HepG2 (cell line): Measurements from ENCODE around the gene IGFBP6. TPM values are rescaled to one million over a fixed set of nuclear protein-coding genes. Genes with fewer than 3 reads are reported as not detected.

Experiments used
- ATF4 ChIP-seq, 2 experiments: fragments of 450-650 bp in 1 of 2; sonication (generic) in 1 of 2; formaldehyde crosslinking; IDR thresholded peaks; 2 replicates each; pipeline versions ENCODE4 v1.5.0 to v1.8.0; 2020 to 2022; ENCODE audit warnings: mild to moderate bottlenecking in 1 of 2, missing genetic modification reagents in 1 of 2
- ATF7-NPFF ChIP-seq: sonication (generic); formaldehyde crosslinking; IDR thresholded peaks from 2 replicates; pipeline ENCODE4 v1.8.1; 2023; ENCODE audit warnings: mild to moderate bottlenecking, low read depth, missing genetic modification reagents, moderate library complexity
- ELF3 ChIP-seq: IDR thresholded peaks from 2 replicates; pipeline ENCODE4 v1.6.1; 2016; ENCODE audit warnings: missing genetic modification reagents, missing compliant biosample characterization
- HDAC2 ChIP-seq: sonication (generic); formaldehyde crosslinking; IDR thresholded peaks from 2 replicates; pipeline ENCODE4 v1.4.0; 2020; ENCODE audit warnings: missing genetic modification reagents
- HHEX ChIP-seq: IDR thresholded peaks from 2 replicates; pipeline ENCODE4 v1.6.1; 2016; ENCODE audit warnings: control low read depth
- HMGXB3 ChIP-seq: sonication (generic); formaldehyde crosslinking; IDR thresholded peaks from 2 replicates; pipeline ENCODE4 v1.4.0; 2020; ENCODE audit warnings: missing genetic modification reagents, borderline replicate concordance
- HNF4G ChIP-seq, 2 experiments: sonication (generic) in 1 of 2; formaldehyde crosslinking in 1 of 2; IDR thresholded peaks; 2 replicates each; pipeline versions ENCODE4 v1.4.0 to v1.6.1; 2011 to 2020; ENCODE audit warnings: borderline replicate concordance in 2 of 2, low read depth in 2 of 2, mild to moderate bottlenecking in 2 of 2, low read length in 1 of 2, missing genetic modification reagents in 1 of 2, moderate library complexity in 1 of 2
- HOXA5 ChIP-seq: sonication (generic); formaldehyde crosslinking; IDR thresholded peaks from 2 replicates; pipeline ENCODE4 v1.4.0; 2020; ENCODE audit warnings: missing genetic modification reagents
- KDM2A ChIP-seq: sonication (generic); formaldehyde crosslinking; IDR thresholded peaks from 2 replicates; pipeline ENCODE4 v1.4.0; 2020; ENCODE audit warnings: low read depth, missing genetic modification reagents, borderline replicate concordance
- KDM5B ChIP-seq: sonication (generic); formaldehyde crosslinking; IDR thresholded peaks from 2 replicates; pipeline ENCODE4 v1.4.0; 2020; ENCODE audit warnings: missing genetic modification reagents, mild to moderate bottlenecking, borderline replicate concordance
- KMT2A ChIP-seq: sonication (generic); formaldehyde crosslinking; IDR thresholded peaks from 2 replicates; pipeline ENCODE4 v1.4.0; 2020; ENCODE audit warnings: missing genetic modification reagents
- NFYC ChIP-seq: IDR thresholded peaks from 2 replicates; pipeline ENCODE4 v1.6.1; 2016; ENCODE audit warnings: missing genetic modification reagents, missing compliant biosample characterization
- POLR2A ChIP-seq, 2 experiments: IDR thresholded peaks; 2 replicates each; pipeline ENCODE4 v1.6.1; 2011; ENCODE audit warnings: low read depth in 2 of 2, low read length in 2 of 2, mild to moderate bottlenecking in 1 of 2, moderate library complexity in 1 of 2; ENCODE audit not compliant: insufficient read depth in 1 of 2
- RCOR2 ChIP-seq: IDR thresholded peaks from 2 replicates; pipeline ENCODE4 v1.6.1; 2016; ENCODE audit warnings: missing biosample characterization, missing genetic modification reagents
- SIN3A ChIP-seq: IDR thresholded peaks from 2 replicates; pipeline ENCODE4 v1.6.1; 2011; ENCODE audit warnings: low read depth, mild to moderate bottlenecking, control low read depth, low read length, borderline replicate concordance
- SMAD1 ChIP-seq: sonication (generic); formaldehyde crosslinking; IDR thresholded peaks from 2 replicates; pipeline ENCODE4 v1.4.0; 2020; ENCODE audit warnings: missing genetic modification reagents, low read depth, mild to moderate bottlenecking, borderline replicate concordance
- SOX6 ChIP-seq, 2 experiments: fragments of 450-650 bp in 1 of 2; sonication (generic) in 1 of 2; formaldehyde crosslinking in 1 of 2; IDR thresholded peaks; 2 replicates each; pipeline versions ENCODE4 v1.4.0 to v1.6.1; 2017 to 2020; ENCODE audit warnings: antibody characterized with exemption in 1 of 2, mild to moderate bottlenecking in 1 of 2, missing genetic modification reagents in 1 of 2
- WIZ ChIP-seq: sonication (generic); formaldehyde crosslinking; IDR thresholded peaks from 2 replicates; pipeline ENCODE4 v1.5.1; 2020; ENCODE audit warnings: mild to moderate bottlenecking, missing genetic modification reagents
- ZNF543 ChIP-seq: sonication (generic); formaldehyde crosslinking; IDR thresholded peaks from 2 replicates; pipeline ENCODE4 v1.4.0; 2020; ENCODE audit warnings: mild to moderate bottlenecking, missing genetic modification reagents
- ZNF619 ChIP-seq: sonication (generic); formaldehyde crosslinking; IDR thresholded peaks from 2 replicates; pipeline ENCODE4 v1.4.0; 2020; ENCODE audit warnings: mild to moderate bottlenecking, missing genetic modification reagents
- ZNF772 ChIP-seq: sonication (generic); formaldehyde crosslinking; IDR thresholded peaks from 2 replicates; pipeline ENCODE4 v1.5.0; 2020; ENCODE audit warnings: mild to moderate bottlenecking, missing genetic modification reagents
- polyA plus RNA-seq, 8 experiments: library from polyadenylated mRNA; depleted of rRNA in 3 of 8; stranded (reverse) in 7 of 8; unstranded in 1 of 8; fragments of >200 nt; fragmentation: Illumina TruSeq in 4 of 8; extraction: Trizol in 4 of 8; gene quantifications; 2 replicates each; pipeline versions ENCODE4 v1.2.1 to v1.2.3, GENCODE V29; 2011 to 2016; ENCODE audit warnings: low read depth in 4 of 8, missing spikeins in 1 of 8, mixed read lengths in 1 of 8; ENCODE audit not compliant: insufficient read depth in 1 of 8
- total RNA-seq, 5 experiments: library from RNA; depleted of rRNA; stranded (reverse); fragments of >200 nt; fragmentation: Illumina TruSeq; extraction: Trizol; gene quantifications; 2 replicates each; pipeline ENCODE4 v1.2.3, GENCODE V29; 2016; ENCODE audit warnings: low read depth in 1 of 5
- TF ChIP-seq, protein P1 (sequence below): sonication (generic); formaldehyde crosslinking; IDR thresholded peaks from 2 replicates; pipeline ENCODE4 v1.8.0; 2022; ENCODE audit warnings: low read depth, missing genetic modification reagents

Gene IGFBP6
- total and polyA plus RNA-seq, 2 of the 13 experiments (the other 11 are each of a cell fraction or from before 2014, with no cell fraction given): 3.9 to 25.2 TPM

DNA sequence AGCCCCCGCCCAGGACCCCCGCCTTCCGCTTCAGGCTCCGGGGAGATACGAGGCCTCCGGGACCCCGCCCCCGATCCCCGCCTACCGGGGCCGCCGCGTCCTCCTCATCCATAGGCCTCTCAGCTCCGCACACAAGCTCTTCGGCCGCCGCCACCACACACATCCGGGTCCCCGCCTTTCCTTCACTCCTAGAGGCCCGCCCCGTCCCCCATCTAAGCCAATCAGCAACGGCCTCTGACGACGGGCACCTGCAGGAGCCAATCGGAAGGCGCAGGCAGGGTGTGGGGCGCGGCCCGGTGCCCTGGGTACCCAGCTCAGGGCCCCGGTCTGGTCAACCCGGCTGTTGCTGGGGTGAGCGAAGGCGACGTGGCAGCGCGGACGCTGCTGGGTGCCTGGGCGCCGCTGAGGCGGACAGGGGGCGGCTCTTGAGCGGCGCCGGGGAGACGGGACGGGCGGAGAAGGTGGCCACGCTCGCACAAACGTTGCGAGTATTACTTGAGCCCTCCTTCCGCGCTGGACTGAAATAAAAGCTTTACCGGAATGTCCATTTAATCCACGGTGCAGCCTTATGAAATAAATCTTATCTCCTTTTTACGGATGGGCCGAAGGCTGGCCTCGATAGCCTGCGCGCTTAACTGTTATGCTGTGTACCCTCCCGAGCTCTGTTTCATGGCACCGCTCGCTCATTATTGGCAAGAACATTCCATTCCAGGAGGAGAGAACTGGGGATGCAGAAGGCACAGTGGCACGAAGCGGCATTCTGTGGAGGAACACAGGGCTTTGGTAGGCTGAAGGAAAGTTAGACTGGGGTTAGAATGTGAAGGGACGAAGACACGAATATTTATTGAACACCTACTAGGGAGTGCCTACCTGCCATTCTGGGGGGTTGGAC lies 18.0 kb upstream of the IGFBP6 start, which contains the start of gene SPRYD3 (continued):
- peak; percentile 82; the same call in 1 of the 2 replicates for TF ChIP-seq HOXA5
- no peak for TF ChIP-seq SMAD1 (CRISPR knock-in tag)
- peak; percentile 54; the same call in 1 of the 2 replicates for TF ChIP-seq KDM5B
- TF ChIP-seq, protein P1, sequence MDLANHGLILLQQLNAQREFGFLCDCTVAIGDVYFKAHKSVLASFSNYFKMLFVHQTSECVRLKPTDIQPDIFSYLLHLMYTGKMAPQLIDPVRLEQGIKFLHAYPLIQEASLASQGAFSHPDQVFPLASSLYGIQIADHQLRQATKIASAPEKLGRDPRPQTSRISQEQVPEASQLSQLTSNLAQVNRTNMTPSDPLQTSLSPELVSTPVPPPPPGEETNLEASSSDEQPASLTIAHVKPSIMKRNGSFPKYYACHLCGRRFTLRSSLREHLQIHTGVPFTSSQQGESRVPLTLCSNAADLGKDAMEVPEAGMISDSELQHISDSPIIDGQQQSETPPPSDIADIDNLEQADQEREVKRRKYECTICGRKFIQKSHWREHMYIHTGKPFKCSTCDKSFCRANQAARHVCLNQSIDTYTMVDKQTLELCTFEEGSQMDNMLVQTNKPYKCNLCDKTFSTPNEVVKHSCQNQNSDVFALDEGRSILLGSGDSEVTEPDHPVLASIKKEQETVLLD (CRISPR knock-in tag): peak; percentile 94
- peak; percentile 86 for TF ChIP-seq KDM2A (CRISPR knock-in tag)
- no peak for TF ChIP-seq HMGXB3
- peak; percentile 80; the same call in 1 of the 2 replicates for TF ChIP-seq ZNF772 (CRISPR knock-in tag)
- peak; percentile 30; the same call in 1 of the 2 replicates for TF ChIP-seq ELF3 (CRISPR knock-in tag)
- TF ChIP-seq ATF7-NPFF (CRISPR knock-in tag): peak; percentile 65
- TF ChIP-seq HHEX (CRISPR knock-in tag): no peak
- TF ChIP-seq POLR2A (IDR thresholded peaks at IDR 0.05; ENCODE audit: insufficient read depth in 1 of 2, low read depth in 2 of 2, low read length in 2 of 2): peak; percentile 83 to 95
- no peak for TF ChIP-seq HNF4G (IDR thresholded peaks at IDR 0.05; ENCODE audit: borderline replicate concordance, low read depth, low read length)
- peak; percentile 50; the same call in 1 of the 2 replicates for TF ChIP-seq HNF4G (CRISPR knock-in tag; IDR thresholded peaks at IDR 0.05; ENCODE audit: borderline replicate concordance, low read depth)
- no peak for TF ChIP-seq ZNF543 (CRISPR knock-in tag)
- peak; percentile 63; the same call in 1 of the 2 replicates for TF ChIP-seq KMT2A (CRISPR knock-in tag)
- no peak for TF ChIP-seq RCOR2 (CRISPR knock-in tag)
- TF ChIP-seq HDAC2: peak; percentile 70
- no peak for TF ChIP-seq WIZ
- peak; percentile 99 for TF ChIP-seq NFYC (CRISPR knock-in tag)
- 0 out of 2 replicates have a peak, but pooled peaks have one; percentile 24 for TF ChIP-seq SIN3A
- TF ChIP-seq ZNF619 (CRISPR knock-in tag): no peak; the same call in 1 of the 2 replicates
- no peak for TF ChIP-seq SOX6 (IDR thresholded peaks at IDR 0.05)
- peak; percentile 24; the same call in 1 of the 2 replicates for TF ChIP-seq SOX6 (CRISPR knock-in tag; IDR thresholded peaks at IDR 0.05)
- 0 out of 4 replicates have a peak, but pooled peaks of 1 of the 2 experiments have one; percentile 14 for TF ChIP-seq ATF4 (CRISPR knock-in tag; IDR thresholded peaks at IDR 0.05)
